ENCODE data around the gene DPRX.
A peak's percentile ranks its signal among the peaks of the same experiment; 100 is the strongest.

DPRX gene

GRCh38 chr19:53631949-53632407, at the start of gene DPRX:
TSS of gene DPRX (plus strand) at chr19:53631999. CDS start at chr19:53632107, 108 bp downstream.
- in situ Hi-C loops (cut with HindIII; ENCODE audit: low pct_unique_long_range_greater_than_20kb, low sequenced_read_pairs), result no loop called here
- TF ChIP-seq JUND (IDR thresholded peaks at IDR 0.05; ENCODE audit: low read depth), result no peak
- no peak for DNase-seq (ENCODE audit: low read depth in 1 of 2, low spot score in 1 of 2)

- in situ Hi-C loops (cut with HindIII; ENCODE audit: low pct_unique_long_range_greater_than_20kb, low sequenced_read_pairs), result no loop called here
- DNase-seq (ENCODE audit: low read depth in 1 of 2, low spot score in 1 of 2), result no peak
- TF ChIP-seq JUND (IDR thresholded peaks at IDR 0.05; ENCODE audit: low read depth), result no peak
These were observed 48.6 kb upstream of the DPRX start for GRCh38 chr19:53583181-53583580.

- in situ Hi-C loops (cut with HindIII; ENCODE audit: low pct_unique_long_range_greater_than_20kb, low sequenced_read_pairs), result no loop called here
- no peak for DNase-seq (ENCODE audit: low read depth in 1 of 2, low spot score in 1 of 2)
- no peak for TF ChIP-seq JUND (IDR thresholded peaks at IDR 0.05; ENCODE audit: low read depth)
These were observed 45.5 kb upstream of the DPRX start for GRCh38 chr19:53586277-53586691.

GRCh38 chr19:53594811-53595509, 36.8 kb upstream of the DPRX start:
- in situ Hi-C loops (cut with HindIII; ENCODE audit: low pct_unique_long_range_greater_than_20kb, low sequenced_read_pairs), result no loop called here
- TF ChIP-seq JUND (IDR thresholded peaks at IDR 0.05; ENCODE audit: low read depth), result no peak
- DNase-seq (ENCODE audit: low read depth in 1 of 2, low spot score in 1 of 2), result no peak

- DNase-seq (ENCODE audit: low read depth in 1 of 2, low spot score in 1 of 2), result no peak
- in situ Hi-C loops (cut with HindIII; ENCODE audit: low pct_unique_long_range_greater_than_20kb, low sequenced_read_pairs), result no loop called here
- TF ChIP-seq JUND (IDR thresholded peaks at IDR 0.05; ENCODE audit: low read depth), result no peak
These were observed 36.3 kb upstream of the DPRX start for GRCh38 chr19:53595510-53595867.

GRCh38 chr19:53596056-53596455, 35.7 kb upstream of the DPRX start:
- in situ Hi-C loops (cut with HindIII; ENCODE audit: low pct_unique_long_range_greater_than_20kb, low sequenced_read_pairs), result no loop called here
- no peak for DNase-seq (ENCODE audit: low read depth in 1 of 2, low spot score in 1 of 2)

GRCh38 chr19:53597023-53597422, 34.8 kb upstream of the DPRX start:
- no peak for DNase-seq (ENCODE audit: low read depth in 1 of 2, low spot score in 1 of 2)
- in situ Hi-C loops (cut with HindIII; ENCODE audit: low pct_unique_long_range_greater_than_20kb, low sequenced_read_pairs), result no loop called here
- no peak for TF ChIP-seq JUND (IDR thresholded peaks at IDR 0.05; ENCODE audit: low read depth)

More at GRCh38 chr19:53596056-53596455, 35.7 kb upstream of the DPRX start:
- TF ChIP-seq JUND (IDR thresholded peaks at IDR 0.05; ENCODE audit: low read depth), result no peak

- no peak for TF ChIP-seq JUND (IDR thresholded peaks at IDR 0.05; ENCODE audit: low read depth)
- in situ Hi-C loops (cut with HindIII; ENCODE audit: low pct_unique_long_range_greater_than_20kb, low sequenced_read_pairs), result no loop called here
- DNase-seq (ENCODE audit: low read depth in 1 of 2, low spot score in 1 of 2), result no peak
These were observed 33.4 kb upstream of the DPRX start for GRCh38 chr19:53598361-53598760.

- TF ChIP-seq JUND (IDR thresholded peaks at IDR 0.05; ENCODE audit: low read depth), result no peak
- no peak for DNase-seq (ENCODE audit: low read depth in 1 of 2, low spot score in 1 of 2)
- in situ Hi-C loops (cut with HindIII; ENCODE audit: low pct_unique_long_range_greater_than_20kb, low sequenced_read_pairs), result no loop called here
These were observed 31.6 kb upstream of the DPRX start for GRCh38 chr19:53600217-53600616.

- in situ Hi-C loops (cut with HindIII; ENCODE audit: low pct_unique_long_range_greater_than_20kb, low sequenced_read_pairs), result no loop called here
- TF ChIP-seq JUND (IDR thresholded peaks at IDR 0.05; ENCODE audit: low read depth), result no peak
- no peak for DNase-seq (ENCODE audit: low read depth in 1 of 2, low spot score in 1 of 2)
These were observed 25.8 kb upstream of the DPRX start for GRCh38 chr19:53606031-53606430.

GRCh38 chr19:53608381-53608780, 23.4 kb upstream of the DPRX start:
- no peak for DNase-seq (ENCODE audit: low read depth in 1 of 2, low spot score in 1 of 2)
- no peak for TF ChIP-seq JUND (IDR thresholded peaks at IDR 0.05; ENCODE audit: low read depth)
- in situ Hi-C loops (cut with HindIII; ENCODE audit: low pct_unique_long_range_greater_than_20kb, low sequenced_read_pairs), result no loop called here

- TF ChIP-seq JUND (IDR thresholded peaks at IDR 0.05; ENCODE audit: low read depth), result no peak
- DNase-seq (ENCODE audit: low read depth in 1 of 2, low spot score in 1 of 2), result peak in 1 of 2 experiments; percentile 68
- in situ Hi-C loops (cut with HindIII; ENCODE audit: low pct_unique_long_range_greater_than_20kb, low sequenced_read_pairs), result no loop called here
These were observed 18.9 kb upstream of the DPRX start for GRCh38 chr19:53612762-53613526.
